ENCODE results near the gene EME1. TPM values are rescaled to one million over a fixed set of nuclear protein-coding genes. Genes with fewer than 3 reads are reported as not detected.

EME1 gene
- total and polyA plus RNA-seq, 2 donors (not counting 3 experiments of a cell fraction or from before 2014, with no cell fraction given), result 5.6 to 9.1 TPM

GRCh38 chr17:50397111-50397918 lies 24.3 kb downstream of the EME1 start, which contains the start of gene LRRC59:
TSS of gene LRRC59 (minus strand) at chr17:50397523. CDS start at chr17:50397317, 206 bp downstream.
- dilution Hi-C loops (cut with MboI; ENCODE audit: extremely low pct_ligation_motif_present, low sequenced_read_pairs), result no loop called here
- Histone ChIP-seq H3K36me3 (ENCODE audit: control insufficient read depth in 2 of 2, extremely low read depth in 1 of 2, insufficient read depth in 2 of 2, low read length in 2 of 2) (peaks cover 21 to 26% of the 10 kb centered on the region in 2 experiments), H3K27ac (ENCODE audit: insufficient read depth, low read depth, low read length) (peak within 1 kb of the TSS; percentile 63), H3K4me1 (ENCODE audit: control insufficient read depth, extremely low read depth, insufficient read depth, low read length) (peaks cover 21% of the 10 kb centered on the region), H4K20me1 (replicated peaks; ENCODE audit: control insufficient read depth, extremely low read depth, insufficient read depth, low read length) (peaks cover 3% of the 10 kb centered on the region), H2AFZ (ENCODE audit: low read depth, low read length) (peak within 1 kb of the TSS; percentile 66), H3K27me3 (ENCODE audit: control insufficient read depth in 2 of 2, insufficient read depth in 2 of 2, low read length in 2 of 2) (no peaks in the 10 kb centered on the region), H3K79me2 (ENCODE audit: control insufficient read depth, insufficient read depth, low read length) (peaks cover 44% of the 10 kb centered on the region), H3K9me3 (replicated peaks; ENCODE audit: control insufficient read depth, insufficient read depth, low read length) (no peaks in the 10 kb centered on the region), H3K4me3 (replicated peaks in 1 of 3; ENCODE audit: insufficient read depth in 1 of 3, low read depth in 1 of 3, low read length in 3 of 3) (peak within 1 kb of the TSS; percentile 39 to 89 (median 67)), H3K9me1 (replicated peaks; ENCODE audit: control insufficient read depth, extremely low read depth, insufficient read depth, low read length) (no peaks in the 10 kb centered on the region), H3K4me2 (ENCODE audit: insufficient read depth, low read length) (peak within 1 kb of the TSS; percentile 96), H3K9ac (replicated peaks; ENCODE audit: extremely low read depth, insufficient read depth, low read length) (peak within 1 kb of the TSS; percentile 90)
- FAIRE-seq (peak; percentile 94), DNase-seq (ENCODE audit: low read depth, low spot score) (peak; percentile 88)
- BruUV-seq (replicated peaks), result TSS peak; percentile 35
- TF ChIP-seq MYC (IDR thresholded peaks at IDR 0.05; ENCODE audit: low read depth, low read length) (peak; percentile 92), POLR2AphosphoS5 (IDR thresholded peaks at IDR 0.05; ENCODE audit: insufficient read depth, low read depth, low read length) (peak; percentile 95), EZH2 (IDR thresholded peaks at IDR 0.05; ENCODE audit: borderline replicate concordance, low read depth, low read length, severe bottlenecking) (no peak), GATA2 (IDR thresholded peaks at IDR 0.05; ENCODE audit: insufficient read depth, insufficient read length, low read depth, low read length) (no peak), POLR2A (IDR thresholded peaks at IDR 0.05; ENCODE audit: low read depth, low read length) (peak; percentile 81), JUN (IDR thresholded peaks at IDR 0.05; ENCODE audit: borderline replicate concordance, insufficient read depth, insufficient read length, low read depth) (no peak), FOS (IDR thresholded peaks at IDR 0.05; ENCODE audit: borderline replicate concordance, insufficient read depth, low read length) (no peak)
- TF ChIP-seq, protein P1, sequence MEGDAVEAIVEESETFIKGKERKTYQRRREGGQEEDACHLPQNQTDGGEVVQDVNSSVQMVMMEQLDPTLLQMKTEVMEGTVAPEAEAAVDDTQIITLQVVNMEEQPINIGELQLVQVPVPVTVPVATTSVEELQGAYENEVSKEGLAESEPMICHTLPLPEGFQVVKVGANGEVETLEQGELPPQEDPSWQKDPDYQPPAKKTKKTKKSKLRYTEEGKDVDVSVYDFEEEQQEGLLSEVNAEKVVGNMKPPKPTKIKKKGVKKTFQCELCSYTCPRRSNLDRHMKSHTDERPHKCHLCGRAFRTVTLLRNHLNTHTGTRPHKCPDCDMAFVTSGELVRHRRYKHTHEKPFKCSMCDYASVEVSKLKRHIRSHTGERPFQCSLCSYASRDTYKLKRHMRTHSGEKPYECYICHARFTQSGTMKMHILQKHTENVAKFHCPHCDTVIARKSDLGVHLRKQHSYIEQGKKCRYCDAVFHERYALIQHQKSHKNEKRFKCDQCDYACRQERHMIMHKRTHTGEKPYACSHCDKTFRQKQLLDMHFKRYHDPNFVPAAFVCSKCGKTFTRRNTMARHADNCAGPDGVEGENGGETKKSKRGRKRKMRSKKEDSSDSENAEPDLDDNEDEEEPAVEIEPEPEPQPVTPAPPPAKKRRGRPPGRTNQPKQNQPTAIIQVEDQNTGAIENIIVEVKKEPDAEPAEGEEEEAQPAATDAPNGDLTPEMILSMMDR (IDR thresholded peaks at IDR 0.05; ENCODE audit: extremely low read depth in 1 of 2, insufficient read depth in 1 of 2, low read depth in 1 of 2, low read length in 2 of 2), result peak; percentile 99 to 100
- TF ChIP-seq, protein P2, sequence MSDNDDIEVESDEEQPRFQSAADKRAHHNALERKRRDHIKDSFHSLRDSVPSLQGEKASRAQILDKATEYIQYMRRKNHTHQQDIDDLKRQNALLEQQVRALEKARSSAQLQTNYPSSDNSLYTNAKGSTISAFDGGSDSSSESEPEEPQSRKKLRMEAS (IDR thresholded peaks at IDR 0.05; ENCODE audit: insufficient read depth, insufficient read length), result peak; percentile 46
- POLR2A ChIA-PET, result interaction anchor here (0.5 to 1.7 kb wide), 5 partner anchors 13 to 82 kb away, joined by 3 to 8 read pairs (median 4); partner anchors contain the start of genes ACSF2 and RSAD1
- intact Hi-C loops (cut with micrococcal nuclease), result loop anchor here (1.0 to 2.0 kb wide), 2 partner anchors 29 to 82 kb away; partner anchors contain the start of gene ACSF2
- CTCF ChIA-PET, result interaction anchor here (0.6 to 4.6 kb wide), 34 partner anchors 9 to 242 kb away, joined by 3 to 44 read pairs (median 5); partner anchors contain the start of genes ACSF2 and RSAD1
